ENCODE data around the gene DOCK10.
"Not testable (repeated sequence)": the region's sequence is repeated elsewhere in the genome, so short reads cannot be mapped to it uniquely, and the experiment has no call there.

Gene DOCK10

GRCh38 chr2:224918626-224919471 is 123.4 kb downstream of the DOCK10 start:
- no peak for DNase-seq (ENCODE audit: low spot score)

GRCh38 chr2:224917246-224917645 is 125.0 kb downstream of the DOCK10 start:
- not testable (repeated sequence) for DNase-seq (ENCODE audit: low spot score)

GRCh38 chr2:224915136-224915535 is 127.1 kb downstream of the DOCK10 start:
- no peak for DNase-seq (ENCODE audit: low spot score)

GRCh38 chr2:224910574-224910925 is 131.7 kb downstream of the DOCK10 start:
- DNase-seq (ENCODE audit: low spot score), result no peak

GRCh38 chr2:224909885-224910573 is 132.2 kb downstream of the DOCK10 start:
- DNase-seq (ENCODE audit: low spot score), result peak; percentile 58

- DNase-seq (ENCODE audit: low spot score), result no peak
These were observed 133.4 kb downstream of the DOCK10 start for GRCh38 chr2:224908818-224909217.

- no peak for DNase-seq (ENCODE audit: low spot score)
These were observed 137.9 kb downstream of the DOCK10 start for GRCh38 chr2:224904381-224904780.

- DNase-seq (ENCODE audit: low spot score), result no peak
These were observed 138.6 kb downstream of the DOCK10 start for GRCh38 chr2:224903621-224904020.

GRCh38 chr2:224901121-224901676 is 141.1 kb downstream of the DOCK10 start:
- no peak for DNase-seq (ENCODE audit: low spot score)

GRCh38 chr2:224895377-224895776 is 146.9 kb downstream of the DOCK10 start:
- DNase-seq (ENCODE audit: low spot score), result no peak

GRCh38 chr2:224894356-224894755 is 147.9 kb downstream of the DOCK10 start:
- peak; percentile 27 for DNase-seq (ENCODE audit: low spot score)

- no peak for DNase-seq (ENCODE audit: low spot score)
These were observed 148.4 kb downstream of the DOCK10 start for GRCh38 chr2:224893848-224894247.

- DNase-seq (ENCODE audit: low spot score), result no peak
These were observed 149.6 kb downstream of the DOCK10 start for GRCh38 chr2:224892574-224893204.

- DNase-seq (ENCODE audit: low spot score), result no peak
These were observed 151.9 kb downstream of the DOCK10 start for GRCh38 chr2:224890372-224890771.

- no peak for DNase-seq (ENCODE audit: low spot score)
These were observed 155.1 kb downstream of the DOCK10 start for GRCh38 chr2:224887141-224887540.

- DNase-seq (ENCODE audit: low spot score), result no peak
These were observed 156.3 kb downstream of the DOCK10 start for GRCh38 chr2:224885836-224886547.

GRCh38 chr2:224885291-224885690 is 157.0 kb downstream of the DOCK10 start:
- no peak for DNase-seq (ENCODE audit: low spot score)

- no peak for DNase-seq (ENCODE audit: low spot score)
These were observed 158.1 kb downstream of the DOCK10 start for GRCh38 chr2:224884188-224884587.

GRCh38 chr2:224883700-224884099 is 158.6 kb downstream of the DOCK10 start:
- DNase-seq (ENCODE audit: low spot score), result no peak

- DNase-seq (ENCODE audit: low spot score), result no peak
These were observed 159.1 kb downstream of the DOCK10 start for GRCh38 chr2:224883172-224883516.

GRCh38 chr2:224882291-224883171 is 159.7 kb downstream of the DOCK10 start:
- DNase-seq (ENCODE audit: low spot score), result peak; percentile 30
